ENCODE measurements around the gene TMEM80. TPM values are rescaled to one million over a fixed set of nuclear protein-coding genes. Genes with fewer than 3 reads are reported as not detected.

The TMEM80 gene
- total and polyA plus RNA-seq, 2 experiments from 2014 or later = 12.8 to 25.4 TPM

DNA sequence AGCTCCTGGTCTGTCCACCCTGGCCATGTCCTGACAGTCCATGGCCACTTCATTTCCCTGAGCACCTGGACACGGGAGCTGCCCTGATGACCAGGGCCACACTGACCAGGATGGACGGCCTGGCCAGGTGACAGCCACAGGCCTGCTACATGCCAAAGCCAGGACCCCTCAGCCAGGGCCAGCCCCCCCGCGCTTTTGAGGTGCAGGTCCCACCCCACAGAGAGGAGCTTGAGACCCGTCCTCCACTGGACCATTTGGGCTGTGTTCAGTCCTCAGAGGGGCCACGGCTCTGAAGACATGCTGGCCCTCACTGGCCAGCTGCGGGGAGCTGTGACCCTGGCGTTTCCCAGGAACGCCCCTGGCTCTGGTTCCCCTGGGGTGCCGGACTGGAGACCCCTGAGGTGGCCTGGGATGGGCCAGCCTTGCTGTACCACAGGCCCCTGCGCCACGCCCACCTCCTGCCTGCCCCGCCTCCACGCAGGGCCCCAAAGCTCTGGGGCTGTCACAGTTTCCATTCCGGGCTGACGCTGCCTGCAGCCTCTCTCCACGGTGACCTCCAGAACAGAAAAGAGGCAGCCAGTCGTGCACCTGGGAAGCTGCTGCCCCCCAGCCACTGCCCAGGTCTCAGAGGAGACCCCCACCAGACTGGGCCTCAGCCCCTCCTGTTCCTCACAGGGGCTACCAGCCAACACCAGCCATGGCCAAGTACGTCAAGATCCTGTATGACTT, 28.6 kb downstream of the TMEM80 start:
- Histone ChIP-seq H3K27ac (ENCODE audit: low read depth) (no peak overlapping the region), H3K79me2 (replicated peaks; ENCODE audit: insufficient read depth) (no peaks in the 10 kb centered on the region), H3K9me2 (ENCODE audit: insufficient read depth) (no peaks in the 10 kb centered on the region), H3K4me3 (no peak overlapping the region), H3F3A (replicated peaks; ENCODE audit: low read depth) (0 out of 2 replicates have a peak, but pooled peaks cover 20% of the 10 kb centered on the region), H3K36me3 (ENCODE audit: insufficient read depth) (no peaks in the 10 kb centered on the region), H3K4me2 (no peak overlapping the region), H2AFZ (no peak overlapping the region), H4K20me1 (replicated peaks; ENCODE audit: insufficient read depth) (no peaks in the 10 kb centered on the region), H3K27me3 (ENCODE audit: insufficient read depth) (no peaks in the 10 kb centered on the region), H3K4me1 (ENCODE audit: insufficient read depth) (peaks cover 6% of the 10 kb centered on the region)
- ATAC-seq (no peak), DNase-seq (ENCODE audit: low spot score) (peak; percentile 55)
- TF ChIP-seq EZH2phosphoT487 (IDR thresholded peaks at IDR 0.05; ENCODE audit: unreplicated experiment) (no peak), ZNF114 (CRISPR knock-in tag; IDR thresholded peaks at IDR 0.05) (no peak), CREB1 (CRISPR knock-in tag; IDR thresholded peaks at IDR 0.05; ENCODE audit: low read depth) (no peak)
- TF ChIP-seq, protein P1, sequence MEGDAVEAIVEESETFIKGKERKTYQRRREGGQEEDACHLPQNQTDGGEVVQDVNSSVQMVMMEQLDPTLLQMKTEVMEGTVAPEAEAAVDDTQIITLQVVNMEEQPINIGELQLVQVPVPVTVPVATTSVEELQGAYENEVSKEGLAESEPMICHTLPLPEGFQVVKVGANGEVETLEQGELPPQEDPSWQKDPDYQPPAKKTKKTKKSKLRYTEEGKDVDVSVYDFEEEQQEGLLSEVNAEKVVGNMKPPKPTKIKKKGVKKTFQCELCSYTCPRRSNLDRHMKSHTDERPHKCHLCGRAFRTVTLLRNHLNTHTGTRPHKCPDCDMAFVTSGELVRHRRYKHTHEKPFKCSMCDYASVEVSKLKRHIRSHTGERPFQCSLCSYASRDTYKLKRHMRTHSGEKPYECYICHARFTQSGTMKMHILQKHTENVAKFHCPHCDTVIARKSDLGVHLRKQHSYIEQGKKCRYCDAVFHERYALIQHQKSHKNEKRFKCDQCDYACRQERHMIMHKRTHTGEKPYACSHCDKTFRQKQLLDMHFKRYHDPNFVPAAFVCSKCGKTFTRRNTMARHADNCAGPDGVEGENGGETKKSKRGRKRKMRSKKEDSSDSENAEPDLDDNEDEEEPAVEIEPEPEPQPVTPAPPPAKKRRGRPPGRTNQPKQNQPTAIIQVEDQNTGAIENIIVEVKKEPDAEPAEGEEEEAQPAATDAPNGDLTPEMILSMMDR (conservative IDR thresholded peaks at IDR 0.05; ENCODE audit: low read depth in 2 of 2) = no peak
- Mint-ChIP-seq H3K27ac (no peak overlapping the region), H3K4me3 (0 out of 3 replicates have a peak overlapping the region, but pooled peaks have one; percentile 6), H3K4me1 (peaks cover 9% of the 10 kb centered on the region; the same call in 2 of the 3 replicates), H3K9me3 (no peaks in the 10 kb centered on the region; the same call in 2 of the 3 replicates), H3K27me3 (ENCODE audit: insufficient read depth, low read depth, poor library complexity) (peaks cover 19% of the 10 kb centered on the region), H3K36me3 (ENCODE audit: low read depth) (no peaks in the 10 kb centered on the region)

- Histone ChIP-seq H3K27ac (ENCODE audit: low read depth) (no peak overlapping the region), H3K4me2 (peak overlapping the region; percentile 88), H3F3A (replicated peaks; ENCODE audit: low read depth) (0 out of 2 replicates have a peak, but pooled peaks cover 16% of the 10 kb centered on the region), H3K36me3 (ENCODE audit: insufficient read depth) (no peaks in the 10 kb centered on the region), H2AFZ (no peak overlapping the region), H3K27me3 (ENCODE audit: insufficient read depth) (no peaks in the 10 kb centered on the region), H3K4me1 (ENCODE audit: insufficient read depth) (peaks cover 6% of the 10 kb centered on the region), H3K79me2 (replicated peaks; ENCODE audit: insufficient read depth) (no peaks in the 10 kb centered on the region), H3K9me2 (ENCODE audit: insufficient read depth) (no peaks in the 10 kb centered on the region), H4K20me1 (replicated peaks; ENCODE audit: insufficient read depth) (no peaks in the 10 kb centered on the region), H3K4me3 (peak overlapping the region; percentile 65)
- Mint-ChIP-seq H3K4me1 (peaks cover 9% of the 10 kb centered on the region; the same call in 2 of the 3 replicates), H3K9me3 (no peaks in the 10 kb centered on the region; the same call in 2 of the 3 replicates), H3K27ac (no peak overlapping the region), H3K4me3 (peak overlapping the region; percentile 64), H3K36me3 (ENCODE audit: low read depth) (no peaks in the 10 kb centered on the region), H3K27me3 (ENCODE audit: insufficient read depth, low read depth, poor library complexity) (peaks cover 16% of the 10 kb centered on the region)
- DNase-seq (ENCODE audit: low spot score) (peak; percentile 13), ATAC-seq (no peak)
- TF ChIP-seq, protein P2, sequence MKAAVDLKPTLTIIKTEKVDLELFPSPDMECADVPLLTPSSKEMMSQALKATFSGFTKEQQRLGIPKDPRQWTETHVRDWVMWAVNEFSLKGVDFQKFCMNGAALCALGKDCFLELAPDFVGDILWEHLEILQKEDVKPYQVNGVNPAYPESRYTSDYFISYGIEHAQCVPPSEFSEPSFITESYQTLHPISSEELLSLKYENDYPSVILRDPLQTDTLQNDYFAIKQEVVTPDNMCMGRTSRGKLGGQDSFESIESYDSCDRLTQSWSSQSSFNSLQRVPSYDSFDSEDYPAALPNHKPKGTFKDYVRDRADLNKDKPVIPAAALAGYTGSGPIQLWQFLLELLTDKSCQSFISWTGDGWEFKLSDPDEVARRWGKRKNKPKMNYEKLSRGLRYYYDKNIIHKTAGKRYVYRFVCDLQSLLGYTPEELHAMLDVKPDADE (IDR thresholded peaks at IDR 0.05) = no peak
- no peak for TF ChIP-seq ZNF462 (CRISPR knock-in tag; IDR thresholded peaks at IDR 0.05)
- no peak for TF ChIP-seq JUNB (IDR thresholded peaks at IDR 0.05; ENCODE audit: unreplicated experiment)
- no peak for TF ChIP-seq EZH2 (IDR thresholded peaks at IDR 0.05; ENCODE audit: low read depth, unreplicated experiment)
- no peak for TF ChIP-seq POLR2AphosphoS5 (IDR thresholded peaks at IDR 0.05; ENCODE audit: low read depth)
Observed at GRCh38 chr11:724778-725386, 29.3 kb downstream of the TMEM80 start.
